BJ (cell line): Measurements from ENCODE around the gene OR13J1. TPM values are rescaled to one million over a fixed set of nuclear protein-coding genes. Genes with fewer than 3 reads are reported as not detected.

Source experiments
- CTCF ChIA-PET: fragments of 350-600 bp; formaldehyde crosslinking; extraction: SDS; loops from one replicate; lab custom pipeline; 2021; ENCODE audit warnings: antibody characterized with exemption, inconsistent platforms; lab: Yijun Ruan, JAX
- POLR2A ChIA-PET: fragments of 300-600 bp; sonication (Branson Sonifier 250); formaldehyde crosslinking; extraction: SDS; loops from one replicate; lab custom pipeline; 2021; ENCODE audit warnings: antibody characterized with exemption; lab: Charles Lee
- DNase-seq: peaks from one replicate; pipeline ENCODE4 v3.0.0-alpha.2; 2011; ENCODE audit warnings: low read depth
- H3K27me3 ChIP-seq: 2 replicates; pipeline ENCODE4 v1.6.0; 2011; ENCODE audit warnings: low read length; ENCODE audit not compliant: control insufficient read depth, insufficient read depth
- H3K36me3 ChIP-seq: 2 replicates; pipeline ENCODE4 v1.5.1; 2011; ENCODE audit warnings: low read length; ENCODE audit not compliant: control insufficient read depth, insufficient read depth
- H3K4me3 ChIP-seq: 2 replicates; pipeline ENCODE4 v1.5.1; 2011; ENCODE audit warnings: low read depth, mild to moderate bottlenecking, control low read depth, low read length
- CTCF ChIP-seq: IDR thresholded peaks from 2 replicates; pipeline ENCODE4 v1.5.1; 2011; ENCODE audit warnings: low read depth, mild to moderate bottlenecking, control low read depth, inconsistent platforms, low read length, moderate library complexity; ENCODE audit not compliant: insufficient read depth
- polyA plus RNA-seq: library from polyadenylated mRNA; depleted of rRNA; stranded (reverse); fragments of >200 nt; gene quantifications from 2 replicates; pipeline ENCODE4 v1.2.3, GENCODE V29; 2011

OR13J1 gene
- polyA plus RNA-seq, 1 experiment = not detected

- Histone ChIP-seq H3K27me3 (peaks cover 12% of the 10 kb centered on the region), H3K36me3 (no peaks in the 10 kb centered on the region), H3K4me3 (no peak overlapping the region)
- ChIA-PET POLR2A (no interaction called here), CTCF (interaction anchor here (0.7 to 1.9 kb wide), 4 partner anchors 9 to 87 kb away, joined by 3 to 11 read pairs (median 7); no protein-coding TSS in a partner anchor)
- no peak for TF ChIP-seq CTCF
- no peak for DNase-seq
These were observed 5.4 kb downstream of the OR13J1 start for GRCh38 chr9:35864695-35865255.

GRCh38 chr9:35863583-35863982 is 6.6 kb downstream of the OR13J1 start:
- no peak for TF ChIP-seq CTCF
- Histone ChIP-seq H3K27me3 (peaks cover 12% of the 10 kb centered on the region), H3K36me3 (no peaks in the 10 kb centered on the region), H3K4me3 (no peak overlapping the region)
- POLR2A ChIA-PET = no interaction called here
- CTCF ChIA-PET = interaction anchor here (0.6 to 1.9 kb wide), 4 partner anchors 9 to 77 kb away, joined by 4 to 6 read pairs (median 4); no protein-coding TSS in a partner anchor
- DNase-seq = no peak

- H3K27me3 ChIP-seq = peaks cover 12% of the 10 kb centered on the region
- CTCF ChIA-PET = no interaction called here
- TF ChIP-seq CTCF = no peak
- POLR2A ChIA-PET = no interaction called here
- H3K4me3 ChIP-seq = no peak overlapping the region
- H3K36me3 ChIP-seq = no peaks in the 10 kb centered on the region
- DNase-seq = no peak
These were observed 7.9 kb downstream of the OR13J1 start for GRCh38 chr9:35862328-35862727.

GRCh38 chr9:35861161-35861897 is 8.9 kb downstream of the OR13J1 start:
- Histone ChIP-seq H3K27me3 (peaks cover 12% of the 10 kb centered on the region), H3K4me3 (no peak overlapping the region), H3K36me3 (no peaks in the 10 kb centered on the region)
- ChIA-PET CTCF (interaction anchor here (1.0 to 1.1 kb wide), 3 partner anchors 10 to 35 kb away, joined by 3 to 6 read pairs (median 3); no protein-coding TSS in a partner anchor), POLR2A (no interaction called here)
- no peak for DNase-seq
- TF ChIP-seq CTCF = no peak

- Histone ChIP-seq H3K36me3 (no peaks in the 10 kb centered on the region), H3K27me3 (peaks cover 12% of the 10 kb centered on the region), H3K4me3 (no peak overlapping the region)
- no peak for TF ChIP-seq CTCF
- CTCF ChIA-PET = interaction anchor here (1.3 to 4.6 kb wide), 3 partner anchors 16 to 22 kb away, joined by 3 to 21 read pairs (median 3); no protein-coding TSS in a partner anchor
- POLR2A ChIA-PET = no interaction called here
- DNase-seq = no peak
These were observed 10.2 kb downstream of the OR13J1 start for GRCh38 chr9:35859990-35860339.
